OCI-LY1 (cell line): ENCODE data around the gene CDC45.

Source experiments
- CTCF ChIP-seq: fragments of 200-600 bp; sonication (generic), shearing (Covaris generic); IDR thresholded peaks from 2 replicates; pipeline ENCODE4 v1.5.1; 2017; ENCODE audit warnings: mild to moderate bottlenecking, antibody characterized with exemption, low read length, moderate library complexity, mixed read lengths
- EZH2 ChIP-seq: fragments of 200-600 bp; sonication (generic), shearing (Covaris generic); IDR thresholded peaks from 2 replicates; pipeline ENCODE4 v1.8.0; 2017; ENCODE audit warnings: borderline replicate concordance, mixed run types, mild to moderate bottlenecking, antibody characterized with exemption, low read length, moderate library complexity, mixed read lengths

DNA sequence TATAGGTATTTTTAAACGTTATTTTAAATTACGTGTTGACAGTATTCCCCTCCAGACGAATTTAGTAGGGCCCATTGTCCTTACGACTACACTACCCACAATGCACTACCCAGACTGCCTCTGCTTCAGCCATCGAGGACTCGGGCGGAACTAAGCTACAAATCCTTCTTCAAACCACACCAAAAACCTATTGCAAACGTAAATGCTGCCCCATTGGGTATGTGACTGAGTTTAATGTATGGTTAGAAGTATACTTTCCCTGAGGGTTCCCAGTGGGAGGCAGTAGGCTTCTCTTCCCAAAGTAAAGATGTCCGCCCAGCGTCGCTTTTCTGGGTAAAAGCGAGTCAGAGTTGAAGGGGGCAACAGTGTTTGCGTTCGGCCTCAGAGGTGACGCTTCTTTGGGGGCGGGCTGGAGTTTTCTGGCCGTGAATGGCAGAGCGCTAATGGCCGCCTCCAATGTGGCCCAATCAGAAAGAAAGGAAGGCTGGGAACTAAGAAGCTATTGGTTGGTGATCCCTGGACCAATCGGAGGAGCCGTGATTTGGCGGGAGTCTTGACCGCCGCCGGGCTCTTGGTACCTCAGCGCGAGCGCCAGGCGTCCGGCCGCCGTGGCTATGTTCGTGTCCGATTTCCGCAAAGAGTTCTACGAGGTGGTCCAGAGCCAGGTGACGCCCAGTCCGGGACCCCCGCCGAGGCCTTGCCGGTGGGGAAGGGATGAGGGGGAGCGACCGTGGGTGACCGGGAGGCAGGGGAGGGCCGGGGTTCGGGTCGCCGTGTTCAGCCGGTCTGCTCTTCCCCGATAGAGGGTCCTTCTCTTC, at the start of gene CDC45:
- TF ChIP-seq CTCF, result no peak
- no peak for TF ChIP-seq EZH2
